HEK293T (cell line): ENCODE measurements around the gene CDK14.

Source experiments
- CTCF ChIA-PET: fragments of 350-600 bp; formaldehyde crosslinking; extraction: SDS; loops from one replicate; lab custom pipeline; 2021; ENCODE audit warnings: antibody characterized with exemption, inconsistent platforms; lab: Yijun Ruan, JAX
- POLR2A ChIA-PET: fragments of 350-600 bp; formaldehyde crosslinking; extraction: SDS; loops from one replicate; lab custom pipeline; 2020; ENCODE audit warnings: antibody characterized with exemption, inconsistent platforms; lab: Yijun Ruan, JAX
- DNase-seq: peaks from one replicate; pipeline ENCODE4 v3.0.0; 2012; ENCODE audit warnings: mixed read lengths; ENCODE audit errors: extremely low spot score
- ARNT ChIP-seq: fragments of 450-650 bp; IDR thresholded peaks from 2 replicates; pipeline ENCODE4 v1.6.1; 2017; ENCODE audit warnings: mild to moderate bottlenecking
- BHLHE40 ChIP-seq: fragments of 450-650 bp; IDR thresholded peaks from 2 replicates; pipeline ENCODE4 v1.6.1; 2016; ENCODE audit warnings: mild to moderate bottlenecking, moderate library complexity, borderline replicate concordance
- CTBP1 ChIP-seq: fragments of 450-650 bp; IDR thresholded peaks from 2 replicates; pipeline ENCODE4 v1.6.1; 2016; ENCODE audit warnings: borderline replicate concordance
- ELF4 ChIP-seq: fragments of 450-650 bp; IDR thresholded peaks from 2 replicates; pipeline ENCODE4 v1.6.1; 2017; ENCODE audit warnings: antibody characterized with exemption
- FOXA1 ChIP-seq: fragments of 450-650 bp; IDR thresholded peaks from 2 replicates; pipeline ENCODE4 v1.6.1; 2016; ENCODE audit warnings: mild to moderate bottlenecking
- FOXK2 ChIP-seq: fragments of 450-650 bp; IDR thresholded peaks from 2 replicates; pipeline ENCODE4 v1.6.1; 2016; ENCODE audit warnings: mild to moderate bottlenecking
- FOXM1 ChIP-seq: fragments of 450-650 bp; IDR thresholded peaks from 2 replicates; pipeline ENCODE4 v1.6.1; 2017; ENCODE audit warnings: mild to moderate bottlenecking, borderline replicate concordance
- HDGF ChIP-seq: fragments of 450-650 bp; IDR thresholded peaks from 2 replicates; pipeline ENCODE4 v1.6.1; 2017; ENCODE audit warnings: antibody characterized with exemption, borderline replicate concordance
- L3MBTL2 ChIP-seq: fragments of 450-650 bp; conservative IDR thresholded peaks from 2 replicates; pipeline ENCODE4 v1.6.1; 2016; ENCODE audit warnings: mild to moderate bottlenecking
- LEF1 ChIP-seq: fragments of 450-650 bp; IDR thresholded peaks from 2 replicates; pipeline ENCODE4 v1.6.1; 2017; ENCODE audit warnings: mild to moderate bottlenecking, borderline replicate concordance
- NFRKB ChIP-seq: fragments of 450-650 bp; IDR thresholded peaks from 2 replicates; pipeline ENCODE4 v1.6.1; 2016; ENCODE audit warnings: mild to moderate bottlenecking, moderate library complexity
- PKNOX1 ChIP-seq: fragments of 450-650 bp; IDR thresholded peaks from 2 replicates; pipeline ENCODE4 v1.6.1; 2016
- SP1 ChIP-seq: fragments of 450-650 bp; IDR thresholded peaks from 2 replicates; pipeline ENCODE4 v1.6.1; 2017
- SUZ12 ChIP-seq: fragments of 450-650 bp; IDR thresholded peaks from 2 replicates; pipeline ENCODE4 v1.6.1; 2016; ENCODE audit warnings: mild to moderate bottlenecking
- TARDBP ChIP-seq: fragments of 450-650 bp; IDR thresholded peaks from 2 replicates; pipeline ENCODE4 v1.6.1; 2016
- ZNF384 ChIP-seq: fragments of 450-650 bp; IDR thresholded peaks from 2 replicates; pipeline ENCODE4 v1.6.1; 2016

Gene CDK14

GRCh38 chr7:91135703-91136430, 539.7 kb downstream of the CDK14 start:
- CTCF ChIA-PET, result no interaction called here
- DNase-seq, result no peak
- TF ChIP-seq CTBP1 (no peak), ZNF384 (no peak), SUZ12 (no peak), HDGF (no peak), ELF4 (no peak), NFRKB (no peak), BHLHE40 (no peak)
- POLR2A ChIA-PET, result no interaction called here

- ChIA-PET CTCF (no interaction called here), POLR2A (no interaction called here)
- no peak for TF ChIP-seq L3MBTL2
- TF ChIP-seq ARNT, result no peak
- TF ChIP-seq ELF4, result no peak
- TF ChIP-seq SP1, result no peak
- no peak for TF ChIP-seq SUZ12
- no peak for TF ChIP-seq PKNOX1
- TF ChIP-seq BHLHE40, result no peak
- TF ChIP-seq FOXK2, result no peak
- no peak for TF ChIP-seq TARDBP
- no peak for TF ChIP-seq FOXM1
- no peak for TF ChIP-seq CTBP1
- TF ChIP-seq NFRKB, result no peak
- TF ChIP-seq HDGF, result no peak
- TF ChIP-seq LEF1, result no peak
- no peak for DNase-seq
Observed at GRCh38 chr7:91137153-91137787, 541.1 kb downstream of the CDK14 start.

- DNase-seq, result no peak
- ChIA-PET CTCF (no interaction called here), POLR2A (no interaction called here)
Observed at GRCh38 chr7:91137788-91138368, 541.8 kb downstream of the CDK14 start.

GRCh38 chr7:91140286-91140685, 544.2 kb downstream of the CDK14 start:
- CTCF ChIA-PET, result no interaction called here
- DNase-seq, result no peak
- TF ChIP-seq FOXA1 (no peak), HDGF (no peak), SP1 (no peak), LEF1 (no peak), TARDBP (no peak), PKNOX1 (no peak), SUZ12 (no peak), FOXM1 (no peak), NFRKB (no peak), ARNT (no peak), FOXK2 (no peak), ZNF384 (no peak), BHLHE40 (no peak), ELF4 (no peak), CTBP1 (no peak), L3MBTL2 (no peak)
- POLR2A ChIA-PET, result no interaction called here

More at GRCh38 chr7:91137788-91138368, 541.8 kb downstream of the CDK14 start:
- TF ChIP-seq LEF1 (no peak), L3MBTL2 (no peak), PKNOX1 (no peak), FOXA1 (no peak)

GRCh38 chr7:91140982-91141381, 544.9 kb downstream of the CDK14 start:
- CTCF ChIA-PET, result no interaction called here
- TF ChIP-seq HDGF (no peak), ELF4 (no peak), ZNF384 (no peak), L3MBTL2 (no peak), LEF1 (no peak), SP1 (no peak), PKNOX1 (no peak), TARDBP (no peak), FOXM1 (no peak), FOXK2 (no peak)
- POLR2A ChIA-PET, result no interaction called here
- DNase-seq, result no peak
